SK-MEL-5 (cell line): ENCODE data around the gene MED13L. TPM values are rescaled to one million over a fixed set of nuclear protein-coding genes. Genes with fewer than 3 reads are reported as not detected.

Experiments used
- DNase-seq: peaks from one replicate; pipeline ENCODE4 v3.0.0-alpha.2; 2016; ENCODE audit warnings: low read depth, low spot score
- in situ Hi-C: cut with HindIII; loops from 2 replicates; pipeline ENCODE4 v1.10.0; 2016; ENCODE audit warnings: low sequenced_read_pairs, high pct_unique_total_duplicates, low pct_unique_long_range_greater_than_20kb
- total RNA-seq: library from RNA; depleted of rRNA; stranded (reverse); fragments of >200 nt; shearing (Covaris generic); gene quantifications from 2 replicates; pipeline ENCODE4 v1.2.3, GENCODE V29; 2014

Gene MED13L
- total RNA-seq, 1 experiment from 2014 or later, result 41.3 TPM

DNA sequence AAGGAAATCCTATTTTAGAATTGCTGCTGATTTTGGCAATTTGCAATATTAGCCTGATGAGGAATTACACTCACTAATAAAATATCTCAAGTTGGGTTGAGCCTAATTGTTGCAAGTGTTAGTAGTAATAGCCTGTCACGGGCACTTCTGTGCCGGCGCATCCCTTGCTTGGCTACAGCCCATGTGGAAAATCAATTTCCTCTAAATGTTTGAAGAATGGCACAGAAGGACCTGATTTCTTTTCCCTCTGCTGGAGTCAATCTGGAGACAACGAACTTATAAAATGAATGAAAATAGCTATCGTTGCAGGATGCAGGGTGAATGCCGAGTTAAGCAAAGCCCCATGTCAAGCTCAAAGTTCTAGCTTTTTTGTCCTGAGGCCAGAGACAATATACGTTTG lies 31.2 kb upstream of the MED13L start:
- no peak for DNase-seq
- in situ Hi-C loops, result no loop called here

DNA sequence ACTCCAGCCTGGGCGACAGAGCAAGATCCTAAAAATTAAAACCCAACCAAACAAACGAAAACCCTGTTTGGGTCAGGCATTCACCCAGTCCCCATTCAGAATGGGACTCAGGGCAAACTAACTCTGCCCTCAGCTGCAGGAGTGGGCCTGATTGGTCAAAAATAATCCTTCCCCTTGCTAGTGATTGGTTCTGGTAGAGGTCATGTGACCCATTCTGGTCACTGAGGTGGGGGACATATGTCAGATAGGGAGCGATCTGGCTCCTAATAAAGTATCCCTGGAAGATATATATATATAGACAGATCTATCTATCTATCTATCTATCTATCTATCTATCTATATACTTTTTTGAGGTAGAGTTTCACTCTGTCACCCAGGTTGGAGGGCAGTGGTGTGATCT lies 29.5 kb upstream of the MED13L start:
- no peak for DNase-seq
- in situ Hi-C loops, result no loop called here

DNA sequence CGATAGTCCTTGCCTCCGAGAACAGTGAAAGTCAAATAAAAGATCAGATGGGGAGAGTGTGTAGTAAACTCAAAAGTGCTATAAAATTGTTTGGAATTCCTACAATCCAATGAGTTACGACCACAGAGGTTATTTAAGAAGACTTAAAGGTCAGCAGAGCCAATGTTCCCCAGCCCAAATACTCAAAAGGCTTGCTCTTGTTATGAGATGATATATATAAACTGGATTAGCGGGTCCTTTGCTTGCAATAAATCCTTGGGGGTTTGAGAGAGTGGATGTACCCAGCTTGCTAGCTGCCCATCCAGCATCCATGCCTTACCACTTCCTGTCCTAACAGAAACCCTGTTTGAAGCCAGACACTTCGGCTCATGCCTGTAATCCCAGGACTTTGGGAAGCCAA lies 29.0 kb upstream of the MED13L start:
- in situ Hi-C loops, result no loop called here
- no peak for DNase-seq

DNA sequence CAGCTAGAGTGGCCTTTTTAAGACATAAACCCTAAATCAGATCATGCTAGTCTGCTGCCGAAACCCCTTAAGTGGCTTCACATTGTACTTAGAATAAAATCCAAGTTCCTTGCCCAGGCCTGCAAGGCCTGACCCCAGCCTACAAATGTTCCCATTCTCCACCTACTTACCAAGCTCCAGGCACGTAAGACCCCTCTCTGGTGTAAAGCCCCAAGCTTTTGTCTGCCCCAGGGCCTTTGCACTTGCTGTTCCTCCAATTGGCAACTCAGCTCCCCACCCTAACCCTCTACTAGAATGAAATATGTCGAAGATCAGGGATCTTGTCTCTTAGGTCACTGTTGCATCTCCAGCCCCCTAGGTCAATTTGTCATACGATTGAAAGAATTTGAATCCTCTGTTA lies 27.1 kb upstream of the MED13L start:
- in situ Hi-C loops, result no loop called here
- DNase-seq, result no peak

DNA sequence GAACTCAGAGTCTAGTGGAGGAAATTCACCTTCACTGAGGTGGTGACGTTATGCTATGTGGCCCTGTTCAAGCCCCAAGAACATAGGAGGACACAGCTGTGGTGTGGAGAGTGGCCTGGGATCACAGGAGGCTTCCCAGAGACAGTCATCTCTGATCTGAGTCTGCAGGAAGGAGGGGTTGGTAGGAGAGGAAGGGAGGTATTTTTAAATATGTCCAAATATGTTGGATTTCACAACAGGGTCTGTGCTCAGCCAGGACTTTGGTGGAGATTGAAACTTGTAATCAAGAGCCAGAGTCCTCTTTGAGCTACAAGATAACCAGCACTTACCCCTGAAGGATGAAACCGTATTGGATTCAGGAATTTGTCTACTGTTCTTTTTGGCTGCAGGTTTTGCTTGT lies 26.4 kb upstream of the MED13L start:
- in situ Hi-C loops, result no loop called here

DNA sequence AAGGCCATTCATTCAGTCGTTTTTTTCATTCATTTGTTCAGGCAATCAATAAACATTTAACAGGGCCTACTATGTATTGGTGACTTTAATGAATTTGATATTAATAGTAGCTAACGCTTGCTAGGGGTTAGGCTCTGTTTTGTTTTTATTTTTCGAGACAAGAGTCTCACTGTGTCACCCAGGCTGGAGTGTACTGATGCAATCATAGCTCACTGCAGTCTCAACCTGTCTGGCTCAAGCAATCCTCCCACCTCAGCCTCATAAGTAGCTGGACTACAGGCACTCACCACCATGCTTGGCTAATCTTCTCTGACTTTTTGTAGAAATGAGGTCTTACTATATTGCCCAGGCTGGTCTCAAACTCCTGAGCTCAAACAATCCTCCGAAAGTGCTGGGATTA lies 25.6 kb upstream of the MED13L start:
- peak; percentile 31 for DNase-seq
- in situ Hi-C loops, result no loop called here

More for the DNA sequence above, 26.4 kb upstream of the MED13L start:
- DNase-seq, result no peak

DNA sequence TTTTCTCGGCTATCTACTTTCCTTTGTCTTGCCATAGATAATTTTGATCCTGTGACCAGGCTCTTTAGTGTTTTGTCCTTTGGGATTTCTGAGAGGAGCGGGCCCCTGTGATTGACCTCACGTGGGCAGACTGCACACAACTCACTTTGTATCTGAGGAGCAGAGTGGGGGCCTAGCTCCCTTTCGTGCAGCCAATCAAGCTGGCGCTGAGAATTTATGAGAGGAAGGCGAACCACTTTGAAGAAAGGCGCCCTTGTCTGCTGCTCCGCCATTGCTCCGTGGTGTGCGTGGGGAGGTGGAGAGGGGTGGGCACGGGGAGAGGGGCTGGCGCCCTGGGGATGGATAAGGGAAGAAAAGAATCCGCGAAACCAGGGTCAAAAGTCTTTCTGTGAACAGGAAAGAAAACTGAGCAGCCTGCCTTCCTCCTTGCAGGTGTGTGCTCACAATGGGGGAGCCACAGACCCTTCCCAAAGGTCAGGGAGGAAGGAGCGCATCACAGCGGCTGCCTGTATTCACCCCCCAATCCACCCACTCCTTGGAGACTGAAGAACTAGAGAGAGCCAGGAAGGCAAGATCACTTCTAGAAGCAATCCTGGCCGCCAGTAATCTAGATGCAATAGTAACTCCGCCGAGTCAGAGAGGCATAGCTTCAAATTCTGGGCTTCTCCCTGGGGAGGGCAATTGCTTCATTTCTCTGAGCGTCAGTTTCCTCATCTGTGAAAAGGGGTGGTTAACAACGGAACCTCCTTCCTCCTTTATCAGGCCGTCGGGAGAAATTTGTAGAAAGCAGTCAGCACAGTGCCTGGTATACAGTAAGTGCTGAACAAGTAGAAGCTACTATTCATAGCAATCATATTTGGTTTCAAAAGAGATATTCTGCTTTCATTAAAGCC lies 24.9 kb upstream of the MED13L start:
- peak; percentile 99 for DNase-seq
- in situ Hi-C loops, result no loop called here

DNA sequence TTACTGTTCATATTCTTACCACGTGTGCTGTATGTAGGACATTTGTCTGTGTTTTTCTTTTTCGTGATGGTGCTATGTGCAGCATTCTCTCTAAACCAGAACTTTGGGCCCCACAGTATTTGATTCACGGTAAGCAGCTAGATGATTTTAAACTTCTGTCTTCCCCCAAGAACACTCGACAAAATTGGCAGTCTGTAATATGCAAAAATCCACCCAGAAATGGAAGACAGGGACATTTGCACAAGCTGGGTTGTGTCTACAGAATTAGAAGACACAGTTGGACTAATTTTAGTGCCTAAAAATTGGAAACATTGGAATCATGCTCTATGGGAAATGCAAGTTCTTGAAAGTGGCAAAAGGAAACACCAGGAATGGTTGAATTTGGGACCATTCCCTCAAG lies 24.1 kb upstream of the MED13L start:
- in situ Hi-C loops, result no loop called here
- DNase-seq, result no peak

DNA sequence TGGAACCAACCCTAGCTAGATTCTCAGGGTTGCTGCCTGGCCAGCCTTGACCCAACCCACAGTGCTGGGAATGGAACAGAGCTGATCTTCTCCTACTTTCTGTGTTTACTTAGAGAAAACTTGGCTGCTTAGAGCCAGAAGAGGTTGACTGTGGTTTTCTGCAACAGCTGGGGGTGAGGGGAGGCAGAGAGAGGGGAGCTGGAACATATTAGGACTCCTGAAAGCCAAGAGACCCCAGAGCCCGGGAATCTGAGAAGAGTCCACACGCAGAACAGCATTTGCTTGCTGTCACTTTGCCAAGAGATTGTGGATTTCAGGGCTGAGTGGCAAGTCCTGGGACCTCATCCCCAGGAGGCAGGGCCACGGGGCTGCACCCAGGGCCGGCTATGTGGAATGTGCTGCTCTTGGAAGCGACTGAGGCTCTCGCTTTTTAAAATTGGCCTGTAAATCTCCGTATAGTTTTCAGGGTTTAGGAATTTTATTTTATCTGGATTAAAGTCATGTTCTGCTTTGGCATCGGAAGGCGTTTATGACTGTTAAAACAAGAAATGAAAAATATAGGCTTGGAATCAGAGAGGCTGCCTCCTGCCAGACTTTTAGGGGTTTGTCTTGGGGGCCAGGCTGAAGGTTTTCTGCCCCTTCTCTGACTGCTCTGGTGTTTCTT lies 22.3 kb upstream of the MED13L start:
- in situ Hi-C loops, result no loop called here
- DNase-seq, result no peak

DNA sequence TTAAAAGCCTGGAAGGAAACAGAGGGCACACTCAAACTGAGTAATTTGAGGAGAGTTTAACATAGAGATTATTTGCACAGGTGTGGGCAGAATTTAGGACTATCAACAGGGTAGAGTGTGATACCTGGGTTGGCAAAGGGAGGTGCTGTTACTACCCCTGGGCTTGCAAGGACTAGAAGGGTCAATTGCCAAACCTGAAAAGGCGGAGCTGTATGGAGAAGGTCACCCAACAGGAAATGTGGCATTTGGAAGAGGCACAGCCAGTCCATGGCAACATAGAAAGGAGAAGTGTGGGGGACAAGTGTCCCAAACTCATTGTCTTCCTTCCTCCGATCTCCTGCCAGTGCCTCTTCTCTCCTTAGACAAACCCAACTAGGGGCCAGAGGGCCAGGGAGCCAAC lies 21.6 kb upstream of the MED13L start:
- in situ Hi-C loops, result no loop called here
- no peak for DNase-seq

DNA sequence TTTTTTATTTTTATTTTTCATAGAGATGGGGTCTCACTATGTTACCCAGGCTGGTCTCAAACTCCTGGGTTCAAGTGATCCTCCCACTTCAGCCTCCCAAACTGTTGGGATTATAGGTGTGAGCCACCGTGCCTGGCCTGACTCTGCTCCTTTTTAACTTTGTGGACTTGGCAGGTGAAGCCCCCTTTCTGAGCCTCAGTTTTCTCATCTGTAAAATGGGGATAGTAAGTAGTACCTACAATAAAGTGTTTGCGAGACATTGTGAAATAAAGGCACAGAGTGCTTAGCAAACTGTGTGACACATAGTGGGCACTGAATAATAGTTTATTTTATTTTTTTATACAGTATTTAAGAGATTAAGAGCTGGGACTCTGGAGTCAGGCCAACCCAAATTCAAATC lies 21.1 kb upstream of the MED13L start:
- in situ Hi-C loops, result no loop called here
- no peak for DNase-seq

DNA sequence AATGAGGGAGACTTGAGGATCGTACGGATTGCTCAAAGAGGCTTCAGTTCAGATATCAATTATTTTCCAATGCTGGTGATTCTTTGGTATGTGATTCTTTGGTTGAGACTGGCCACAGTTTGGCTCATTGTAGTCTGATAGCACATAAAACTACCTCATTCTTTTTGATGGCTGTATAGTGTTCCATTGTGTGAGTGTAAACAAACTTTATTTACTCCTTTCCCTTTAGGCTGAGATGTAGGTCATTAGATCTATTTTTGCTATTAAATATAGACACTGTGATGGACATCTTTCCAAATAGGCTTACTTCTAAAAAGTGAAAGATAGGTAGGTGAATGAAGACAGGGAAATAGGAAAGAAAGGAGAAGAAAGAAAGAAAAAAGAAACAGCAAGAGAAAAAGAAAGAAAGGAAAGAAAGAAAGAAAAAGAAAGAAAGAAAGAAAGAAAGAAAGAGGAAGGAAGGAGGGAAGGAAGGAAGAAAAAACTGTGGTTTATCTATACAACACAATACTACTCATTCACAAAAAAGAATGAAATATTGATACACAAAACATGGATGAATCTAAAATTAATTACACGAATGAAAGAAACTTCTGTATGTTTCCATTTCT lies 19.8 kb upstream of the MED13L start:
- DNase-seq, result no peak
- in situ Hi-C loops, result no loop called here

DNA sequence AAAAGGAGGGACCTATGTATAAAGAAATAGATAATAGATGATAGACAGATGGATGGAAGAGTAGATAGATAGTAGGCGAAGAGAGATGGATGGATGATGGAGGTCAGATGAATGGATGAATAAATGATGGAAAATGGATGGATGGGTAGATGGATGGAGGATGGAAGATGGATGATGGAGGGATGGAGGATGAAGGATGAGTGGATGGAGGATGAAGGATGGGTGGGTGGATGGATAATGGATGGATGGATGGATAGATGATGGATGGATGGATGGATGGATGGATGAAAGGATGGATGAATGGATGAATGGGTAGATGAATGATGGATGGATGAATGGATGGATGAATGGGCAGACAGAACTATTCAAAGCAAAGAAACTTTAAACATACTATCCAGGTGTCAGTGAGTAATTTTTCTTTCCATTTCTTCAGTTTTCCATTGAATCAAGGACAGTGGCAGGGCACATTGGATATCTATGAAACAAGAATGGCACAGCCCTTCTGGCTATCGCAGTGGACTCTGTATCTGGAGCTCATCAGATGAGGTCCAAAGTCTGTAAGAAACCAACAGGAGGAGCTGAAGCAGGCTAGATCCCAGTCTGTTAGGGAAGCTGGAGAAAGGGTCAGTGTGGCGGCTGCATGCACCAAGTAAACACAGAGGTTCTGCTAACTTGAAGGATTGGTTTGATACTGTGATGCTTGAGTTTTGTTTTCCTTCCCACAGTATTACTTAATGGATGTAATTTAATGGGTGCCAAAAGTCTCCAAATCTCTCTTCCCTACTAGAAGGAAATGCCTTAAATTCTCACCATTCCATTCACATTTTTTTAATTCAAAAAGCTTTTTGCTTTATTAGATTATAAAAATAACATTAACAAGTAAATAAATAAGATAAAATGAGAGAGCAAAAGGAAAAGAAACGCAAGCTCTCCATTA lies 18.1 kb upstream of the MED13L start:
- in situ Hi-C loops, result no loop called here
- DNase-seq, result no peak

DNA sequence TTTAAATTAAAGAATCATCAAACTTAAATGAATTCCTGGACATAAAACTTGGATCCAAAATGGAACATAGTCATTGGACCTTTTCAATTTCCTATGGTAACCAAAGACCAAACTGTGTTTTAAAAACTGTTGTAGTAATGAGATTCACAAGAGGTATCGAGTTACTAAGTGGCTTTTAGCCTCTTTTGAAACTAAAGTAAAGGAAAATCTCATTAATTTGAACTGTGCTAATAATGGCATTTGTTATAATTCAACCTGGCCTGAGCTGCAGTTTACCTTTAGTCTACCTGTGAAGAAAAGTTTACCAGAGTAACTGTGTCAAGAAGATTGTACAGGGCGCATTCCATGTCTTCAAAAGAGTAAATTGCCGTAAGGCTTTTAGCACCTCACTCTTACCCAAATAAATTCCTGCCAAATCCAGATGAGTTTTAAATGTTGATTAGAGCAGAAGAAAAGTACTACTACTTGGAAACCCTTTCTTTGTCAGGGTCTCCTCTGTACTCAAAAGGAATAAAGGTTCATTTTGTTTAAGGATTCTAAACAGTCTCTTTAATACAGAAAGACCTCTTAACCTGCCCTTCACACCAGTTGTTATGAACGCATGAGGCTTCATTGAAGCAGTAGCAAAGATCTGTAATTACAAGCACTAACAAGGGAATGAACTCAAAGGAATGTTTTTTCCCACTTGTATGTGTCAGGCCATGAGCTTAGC lies 17.1 kb upstream of the MED13L start:
- in situ Hi-C loops, result no loop called here

DNA sequence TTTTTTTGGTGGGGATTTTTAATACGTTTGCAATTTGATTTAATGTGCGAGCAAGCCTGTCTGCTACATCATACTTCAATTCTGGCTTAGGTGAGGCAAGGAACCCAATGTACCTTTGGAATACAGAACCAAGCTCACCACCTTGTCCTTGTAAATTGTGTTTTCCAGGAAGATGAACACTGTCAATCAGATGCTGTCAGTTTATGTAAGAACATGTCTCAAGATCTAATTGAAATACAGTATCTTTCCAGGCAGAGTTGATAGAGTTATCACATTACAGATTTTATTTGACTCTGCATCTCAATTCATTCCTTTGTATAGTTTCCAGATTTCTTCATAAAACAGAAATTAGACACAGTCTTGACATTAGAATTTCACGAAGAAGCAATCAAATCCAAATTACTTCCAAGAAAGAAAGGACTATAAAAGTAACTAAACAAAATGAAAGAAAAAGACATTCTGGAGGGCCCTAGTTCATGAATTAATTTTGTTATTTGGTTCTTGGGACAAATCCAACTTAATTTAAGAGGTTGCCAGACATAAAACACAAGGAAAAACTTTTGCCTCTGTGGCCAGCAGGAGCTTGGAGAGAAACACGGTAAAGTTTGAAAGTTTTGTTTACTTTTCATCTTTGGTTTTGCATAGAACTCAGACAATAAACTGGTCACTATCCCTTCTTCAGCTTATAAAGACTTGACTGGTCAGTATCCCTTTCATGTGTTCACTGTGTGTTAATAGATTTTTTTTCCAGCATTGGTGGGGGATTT lies 16.4 kb upstream of the MED13L start:
- in situ Hi-C loops, result no loop called here
- no peak for DNase-seq

More for the DNA sequence above, 17.1 kb upstream of the MED13L start:
- no peak for DNase-seq

DNA sequence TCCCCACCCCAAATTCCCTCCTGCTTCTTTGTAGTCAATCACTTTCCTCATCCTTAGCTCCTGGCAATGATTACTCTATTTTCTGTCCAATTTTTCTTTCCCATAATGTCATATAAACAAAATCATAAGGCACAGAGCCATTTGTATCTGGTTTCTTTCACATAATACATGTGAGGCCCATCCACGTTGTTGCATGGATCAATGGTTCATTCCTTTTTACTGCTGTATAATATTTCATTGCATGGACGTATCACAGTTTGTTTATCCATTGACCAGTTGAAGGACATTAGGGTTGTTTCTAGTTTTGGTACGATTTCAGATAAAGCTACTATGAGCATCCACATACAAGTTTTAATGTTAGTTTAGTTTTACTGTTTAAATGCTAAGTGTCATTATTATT lies 13.7 kb upstream of the MED13L start:
- DNase-seq, result no peak
- in situ Hi-C loops, result no loop called here
